Common myeloid progenitor, CD34-positive (primary cell): Measurements from ENCODE around the gene GNG12.
A peak's percentile ranks its signal among the peaks of the same experiment; 100 is the strongest.

ENCODE experiments used
- CTCF ChIA-PET: fragments of 350-600 bp; sonication (Branson Sonifier 250); formaldehyde crosslinking; loops from one replicate; lab custom pipeline; 2021; ENCODE audit warnings: antibody characterized with exemption; lab: Charles Lee
- POLR2A ChIA-PET: fragments of 350-600 bp; sonication (Branson Sonifier 250); formaldehyde crosslinking; loops from one replicate; lab custom pipeline; 2021; ENCODE audit warnings: antibody characterized with exemption; lab: Charles Lee
- DNase-seq, 3 donors: peaks; one replicate each; pipeline versions ENCODE4 v3.0.0 to v3.0.0-alpha.2; 2013
- H3K27ac ChIP-seq, 2 experiments: 1 replicate in 1 of 2; 2 replicates in 1 of 2; pipeline ENCODE4 v1.7.0; 2013; ENCODE audit warnings: inconsistent platforms in 2 of 2, low read length in 2 of 2, mild to moderate bottlenecking in 2 of 2, low read depth in 1 of 2, moderate library complexity in 1 of 2; ENCODE audit not compliant: severe bottlenecking in 2 of 2, insufficient read depth in 1 of 2, poor library complexity in 1 of 2
- H3K27me3 ChIP-seq, 5 experiments: replicated peaks in 2 of 5; 1 replicate in 3 of 5; 2 replicates in 2 of 5; pipeline versions ENCODE4 v1.6.1 to v1.7.0; 2013; ENCODE audit warnings: low read length in 4 of 5, mild to moderate bottlenecking in 2 of 5, moderate library complexity in 2 of 5, inconsistent platforms in 1 of 5; ENCODE audit not compliant: insufficient read depth in 5 of 5, control insufficient read depth in 4 of 5
- H3K36me3 ChIP-seq, 4 experiments: 1 replicate in 2 of 4; 2 replicates in 2 of 4; pipeline versions ENCODE4 v1.6.1 to v1.7.0; 2013; ENCODE audit warnings: low read length in 3 of 4, control low read depth in 1 of 4, mild to moderate bottlenecking in 1 of 4; ENCODE audit not compliant: control insufficient read depth in 4 of 4, insufficient read depth in 4 of 4
- H3K4me1 ChIP-seq, 4 experiments: 1 replicate in 3 of 4; 2 replicates in 1 of 4; pipeline versions ENCODE4 v1.6.1 to v1.7.1; 2013; ENCODE audit warnings: low read length in 3 of 4, mild to moderate bottlenecking in 3 of 4, control low read depth in 1 of 4, inconsistent platforms in 1 of 4, moderate library complexity in 1 of 4; ENCODE audit not compliant: control insufficient read depth in 4 of 4, insufficient read depth in 4 of 4; ENCODE audit errors: control extremely low read depth in 1 of 4
- H3K4me3 ChIP-seq, 7 experiments: 1 replicate in 4 of 7; 2 replicates in 3 of 7; pipeline versions ENCODE4 v1.5.1 to v1.7.0; 2013; ENCODE audit warnings: mild to moderate bottlenecking in 7 of 7, low read length in 6 of 7, moderate library complexity in 6 of 7, inconsistent platforms in 2 of 7, low read depth in 2 of 7, control low read depth in 1 of 7; ENCODE audit not compliant: insufficient read depth in 4 of 7, control insufficient read depth in 1 of 7; ENCODE audit errors: extremely low read depth in 1 of 7
- H3K9me3 ChIP-seq, 5 experiments: 1 replicate in 4 of 5; 2 replicates in 1 of 5; pipeline versions ENCODE4 v1.6.1 to v1.7.1; 2013; ENCODE audit warnings: low read length in 4 of 5, mild to moderate bottlenecking in 2 of 5, inconsistent platforms in 1 of 5, low read depth in 1 of 5, moderate library complexity in 1 of 5; ENCODE audit not compliant: control insufficient read depth in 4 of 5, insufficient read depth in 2 of 5; ENCODE audit errors: control extremely low read depth in 1 of 5
- WGBS: methylation state at CpG from one replicate; pipeline ENCODE4 v1.1.5; 2013; ENCODE audit not compliant: insufficient coverage; 5-methylcytosine and 5-hydroxymethylcytosine counted together

Gene GNG12

DNA sequence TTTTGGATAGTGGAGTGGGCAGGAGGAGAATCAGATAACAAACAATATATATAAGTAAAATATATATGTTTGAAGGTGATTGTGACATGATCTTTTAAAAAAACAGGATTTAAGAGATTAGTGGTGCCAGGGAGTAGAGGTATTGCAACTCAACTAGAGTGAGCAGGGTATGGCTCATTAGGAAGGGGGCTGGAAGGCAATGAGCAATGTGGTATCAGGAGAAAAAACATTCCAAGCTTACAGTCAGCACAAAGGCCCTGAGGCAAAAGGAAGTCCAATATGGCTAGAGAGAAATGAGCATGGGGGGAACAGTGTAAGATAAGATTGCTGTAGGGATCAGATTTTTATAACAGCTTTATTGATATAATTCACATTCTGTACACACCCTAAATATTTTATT, 153.6 kb downstream of the GNG12 start:
- DNase-seq, result no peak
- CTCF ChIA-PET, result no interaction called here

DNA sequence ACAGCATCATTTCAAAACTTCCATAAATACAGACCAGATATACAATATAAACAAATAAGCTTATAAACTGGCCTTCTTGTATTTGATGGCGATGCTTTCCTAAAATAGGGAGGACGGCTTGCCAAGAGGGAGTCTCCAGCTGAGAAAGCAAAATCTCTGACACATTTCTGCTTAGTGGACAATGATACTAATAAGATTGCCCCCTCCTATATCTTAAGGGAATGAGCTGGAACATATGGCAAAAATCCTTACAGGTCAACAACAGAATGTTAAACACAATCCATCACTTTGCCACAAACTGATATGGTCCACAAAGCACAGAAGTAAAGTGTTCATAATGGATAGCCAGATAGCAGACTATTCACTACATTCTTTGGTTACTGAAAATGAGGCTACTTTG, 155.3 kb downstream of the GNG12 start:
- H3K4me3 ChIP-seq, result no peak overlapping the region
- H3K36me3 ChIP-seq, result no peaks in the 10 kb centered on the region
- no peaks in the 10 kb centered on the region for H3K9me3 ChIP-seq
- H3K27me3 ChIP-seq, result no peaks in the 10 kb centered on the region
- POLR2A ChIA-PET, result interaction anchor here (1.1 kb wide), 1 partner anchor 9 kb away, joined by 3 read pairs; no protein-coding TSS in a partner anchor
- CTCF ChIA-PET, result interaction anchor here (1.1 to 1.3 kb wide), 2 partner anchors 83 to 117 kb away, joined by 3 read pairs; no protein-coding TSS in a partner anchor
- no peak overlapping the region for H3K27ac ChIP-seq
- DNase-seq, result no peak
- peaks cover 17 to 27% (median 22%) of the 10 kb centered on the region in 4 experiments for H3K4me1 ChIP-seq
- WGBS, result no CpG with 5 or more reads among the region's 2 CpGs

More for the DNA sequence above, 153.6 kb downstream of the GNG12 start:
- no peaks in the 10 kb centered on the region for H3K9me3 ChIP-seq
- H3K36me3 ChIP-seq, result no peaks in the 10 kb centered on the region
- H3K4me3 ChIP-seq, result no peak overlapping the region
- no peaks in the 10 kb centered on the region for H3K27me3 ChIP-seq
- H3K4me1 ChIP-seq, result peaks cover 14 to 26% (median 17%) of the 10 kb centered on the region in 4 experiments
- POLR2A ChIA-PET, result no interaction called here
- no peak overlapping the region for H3K27ac ChIP-seq

DNA sequence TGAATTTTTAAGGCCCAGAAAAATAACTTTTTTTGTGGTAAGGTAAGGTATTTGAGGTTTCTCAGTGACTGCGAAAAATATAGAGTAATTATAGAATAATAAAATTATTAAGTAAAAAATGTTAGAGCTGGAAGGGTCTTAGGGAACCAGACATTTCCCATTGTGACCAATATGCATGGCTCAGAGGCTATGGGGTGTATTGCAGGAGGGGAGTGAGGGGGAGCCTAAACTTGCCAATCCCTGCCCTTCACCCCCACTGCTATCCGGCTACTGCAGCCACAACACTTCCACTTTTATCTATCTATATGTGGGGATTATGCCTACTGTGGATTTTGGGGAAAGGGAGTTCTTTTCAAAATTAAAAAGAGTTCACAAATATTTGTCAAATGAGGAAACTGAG, 155.9 kb downstream of the GNG12 start:
- Histone ChIP-seq H3K27ac (no peak overlapping the region), H3K9me3 (no peaks in the 10 kb centered on the region), H3K27me3 (no peaks in the 10 kb centered on the region), H3K4me3 (no peak overlapping the region), H3K4me1 (peaks cover 17 to 27% (median 22%) of the 10 kb centered on the region in 4 experiments), H3K36me3 (no peaks in the 10 kb centered on the region)
- WGBS, result no CpG with 5 or more reads among the region's 2 CpGs
- ChIA-PET POLR2A (interaction anchor here (3.6 kb wide), 1 partner anchor 8 kb away, joined by 30 read pairs; the partner anchor contains the start of gene GADD45A), CTCF (interaction anchor here (1.0 to 1.6 kb wide), 5 partner anchors 10 to 142 kb away, joined by 3 to 6 read pairs (median 4); no protein-coding TSS in a partner anchor)
- peak in 1 of 3 donors; percentile 20 for DNase-seq

DNA sequence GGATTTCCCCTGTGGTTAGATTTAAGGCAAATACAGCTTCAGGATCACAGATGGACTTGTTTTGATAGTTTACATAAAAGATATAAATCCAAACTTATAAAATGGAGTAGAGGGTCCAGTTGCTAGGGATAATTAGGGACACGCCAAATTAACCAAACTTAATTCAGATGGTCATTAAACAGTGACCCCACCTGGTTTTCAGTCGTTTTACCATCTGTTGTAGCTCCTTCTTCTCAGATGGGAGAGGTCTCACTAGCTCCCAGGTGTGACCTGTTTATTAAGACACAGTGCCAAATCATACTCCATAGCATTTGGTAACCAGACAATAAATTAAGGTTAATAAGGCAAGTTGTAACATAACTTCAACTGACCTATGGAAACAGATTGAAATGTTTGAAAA, 156.3 kb downstream of the GNG12 start:
- WGBS, result 95% methylated on average over 2 of the region's 2 CpGs
- ChIA-PET POLR2A (interaction anchor here (3.6 kb wide), 1 partner anchor 9 kb away, joined by 30 read pairs; the partner anchor contains the start of gene GADD45A), CTCF (interaction anchor here (1.0 to 1.6 kb wide), 5 partner anchors 8 to 142 kb away, joined by 3 to 9 read pairs (median 4); partner anchors contain the start of gene GADD45A)
- no peaks in the 10 kb centered on the region for H3K36me3 ChIP-seq
- no peaks in the 10 kb centered on the region for H3K9me3 ChIP-seq
- DNase-seq, result no peak
- H3K27ac ChIP-seq, result no peak overlapping the region
- H3K27me3 ChIP-seq, result no peaks in the 10 kb centered on the region
- H3K4me1 ChIP-seq, result peaks cover 17 to 27% (median 22%) of the 10 kb centered on the region in 4 experiments
- H3K4me3 ChIP-seq, result no peak overlapping the region

DNA sequence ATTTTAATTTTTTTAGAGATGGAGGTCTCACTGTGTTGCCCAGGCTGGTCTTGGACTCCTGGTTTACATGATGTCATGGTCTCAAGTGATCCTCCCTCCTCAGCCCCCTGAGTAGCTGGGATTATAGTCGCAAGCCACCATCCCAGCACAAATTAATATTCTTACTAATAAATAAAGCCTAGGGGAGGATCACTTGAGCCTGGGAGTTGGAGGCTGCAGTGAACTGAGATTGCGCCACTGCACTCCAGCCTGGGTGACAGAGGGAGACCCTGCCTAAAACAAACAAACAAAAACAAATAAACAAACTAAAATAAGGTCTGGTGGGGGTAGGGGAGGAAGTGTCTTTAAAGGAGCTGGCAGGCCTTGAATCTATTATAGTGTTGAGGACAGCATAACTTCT, 157.0 kb downstream of the GNG12 start:
- no peak for DNase-seq
- H3K27me3 ChIP-seq, result no peaks in the 10 kb centered on the region
- no peak overlapping the region for H3K27ac ChIP-seq
- H3K4me3 ChIP-seq, result no peak overlapping the region
- no peaks in the 10 kb centered on the region for H3K36me3 ChIP-seq
- no peaks in the 10 kb centered on the region for H3K9me3 ChIP-seq
- peaks cover 17 to 27% (median 22%) of the 10 kb centered on the region in 4 experiments for H3K4me1 ChIP-seq
- WGBS, result no CpG with 5 or more reads among the region's 2 CpGs
- CTCF ChIA-PET, result interaction anchor here (1.1 to 2.4 kb wide), 5 partner anchors 8 to 141 kb away, joined by 4 to 9 read pairs (median 6); partner anchors contain the start of gene GADD45A
- POLR2A ChIA-PET, result interaction anchor here (0.6 to 3.6 kb wide), 2 partner anchors 9 to 150 kb away, joined by 3 to 30 read pairs; partner anchors contain the start of gene GADD45A

DNA sequence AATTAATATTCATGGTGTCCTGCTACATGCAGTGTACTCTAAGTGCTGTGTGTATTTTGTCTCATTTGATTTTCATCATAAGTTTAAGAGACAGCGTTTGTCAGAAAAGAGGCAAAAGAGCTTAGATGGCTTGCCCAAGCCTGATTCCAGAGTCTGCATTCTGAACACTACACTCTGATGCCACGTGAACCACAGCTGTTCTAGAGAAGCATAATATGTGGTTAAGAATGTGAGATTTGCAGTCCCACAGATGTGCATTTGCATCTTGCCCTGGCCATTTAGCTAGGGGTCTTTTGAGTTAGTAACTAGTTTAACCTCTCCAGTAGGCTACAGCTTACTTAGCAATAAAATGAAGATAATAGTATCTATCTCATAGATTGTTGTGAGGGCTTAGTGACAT, 157.5 kb downstream of the GNG12 start:
- Histone ChIP-seq H3K9me3 (no peaks in the 10 kb centered on the region), H3K4me3 (no peak overlapping the region), H3K27ac (no peak overlapping the region), H3K27me3 (no peaks in the 10 kb centered on the region), H3K36me3 (no peaks in the 10 kb centered on the region), H3K4me1 (peaks cover 17 to 27% (median 22%) of the 10 kb centered on the region in 4 experiments)
- ChIA-PET POLR2A (interaction anchor here (0.6 to 3.6 kb wide), 2 partner anchors 10 to 149 kb away, joined by 3 to 30 read pairs; partner anchors contain the start of gene GADD45A), CTCF (interaction anchor here (1.1 to 2.8 kb wide), 6 partner anchors 9 to 141 kb away, joined by 4 to 9 read pairs (median 7); partner anchors contain the start of gene GADD45A)
- WGBS, result 73% methylated on average over 2 of the region's 2 CpGs
- DNase-seq, result peak in 2 of 3 donors; percentile 36 to 46
